NCI-H524 (cell line): ENCODE measurements around the gene PLA2G2D.
"Not testable (repeated sequence)": the region's sequence is repeated elsewhere in the genome, so short reads cannot be mapped to it uniquely, and the experiment has no call there.

Experiments
- DNase-seq, 2 experiments: peaks; one replicate each; lab custom pipeline; 2025; lab: John Stamatoyannopoulos, UW

The PLA2G2D gene

GRCh38 chr1:20142001-20142710 lies 22.8 kb upstream of the PLA2G2D start:
- no peak for DNase-seq

GRCh38 chr1:20141466-20141865 lies 22.1 kb upstream of the PLA2G2D start:
- DNase-seq, result no peak

GRCh38 chr1:20141001-20141400 lies 21.7 kb upstream of the PLA2G2D start:
- no peak for DNase-seq

- no peak for DNase-seq
These were observed 20.7 kb upstream of the PLA2G2D start for GRCh38 chr1:20139776-20140612.

GRCh38 chr1:20138961-20139550 lies 19.7 kb upstream of the PLA2G2D start, which contains the start of gene PLA2G2F:
TSS of gene PLA2G2F (plus strand) at chr1:20139323. CDS start at chr1:20139428, 105 bp downstream.
- DNase-seq, result no peak

- DNase-seq, result no peak
These were observed 19.0 kb upstream of the PLA2G2D start for GRCh38 chr1:20138346-20138745.

GRCh38 chr1:20137604-20138003 lies 18.3 kb upstream of the PLA2G2D start:
- DNase-seq, result no peak

- DNase-seq, result no peak
These were observed 17.7 kb upstream of the PLA2G2D start for GRCh38 chr1:20137055-20137454.

- no peak for DNase-seq
These were observed 16.9 kb upstream of the PLA2G2D start for GRCh38 chr1:20136249-20136648.

GRCh38 chr1:20134995-20135394 lies 15.7 kb upstream of the PLA2G2D start:
- no peak for DNase-seq

- not testable (repeated sequence) for DNase-seq
These were observed 11.2 kb upstream of the PLA2G2D start for GRCh38 chr1:20130518-20130917.

- DNase-seq, result no peak
These were observed 7.6 kb upstream of the PLA2G2D start for GRCh38 chr1:20126806-20127440.

GRCh38 chr1:20126041-20126805 lies 6.9 kb upstream of the PLA2G2D start:
- DNase-seq, result no peak

GRCh38 chr1:20125100-20125499 lies 5.8 kb upstream of the PLA2G2D start:
- no peak for DNase-seq

- no peak for DNase-seq
These were observed 5.2 kb upstream of the PLA2G2D start for GRCh38 chr1:20124456-20125057.

GRCh38 chr1:20123722-20124455 lies 4.6 kb upstream of the PLA2G2D start:
- DNase-seq, result no peak

GRCh38 chr1:20120796-20121195 lies 1.5 kb upstream of the PLA2G2D start:
- DNase-seq, result no peak

- no peak for DNase-seq
These were observed 2.1 kb downstream of the PLA2G2D start for GRCh38 chr1:20117236-20117635.

GRCh38 chr1:20115916-20116315 lies 3.4 kb downstream of the PLA2G2D start:
- no peak for DNase-seq

- DNase-seq, result no peak
These were observed 3.9 kb downstream of the PLA2G2D start for GRCh38 chr1:20115479-20115878.
